Ishikawa (cell line): ENCODE results near the gene RND2.

ENCODE experiments used
- CEBPB ChIP-seq: IDR thresholded peaks from 2 replicates; pipeline ENCODE4 v1.6.1; 2012
- CREB1 ChIP-seq: IDR thresholded peaks from 2 replicates; pipeline ENCODE4 v1.6.1; 2012; ENCODE audit warnings: low read depth
- EGR1 ChIP-seq: IDR thresholded peaks from 2 replicates; pipeline ENCODE4 v1.6.1; 2012
- EP300 ChIP-seq: IDR thresholded peaks from 2 replicates; pipeline ENCODE4 v1.6.1; 2012; ENCODE audit warnings: borderline replicate concordance
- FOXM1 ChIP-seq: IDR thresholded peaks from 2 replicates; pipeline ENCODE4 v1.6.1; 2012; ENCODE audit warnings: low read depth, borderline replicate concordance
- MAX ChIP-seq: IDR thresholded peaks from 2 replicates; pipeline ENCODE4 v1.6.1; 2012
- NFIC ChIP-seq: IDR thresholded peaks from 2 replicates; pipeline ENCODE4 v1.6.1; 2012
- RAD21 ChIP-seq: IDR thresholded peaks from 2 replicates; pipeline ENCODE4 v1.6.1; 2012; ENCODE audit warnings: low read depth
- TAF1 ChIP-seq: IDR thresholded peaks from 2 replicates; pipeline ENCODE4 v1.6.1; 2012; ENCODE audit warnings: low read depth, mild to moderate bottlenecking
- TCF12 ChIP-seq: IDR thresholded peaks from 2 replicates; pipeline ENCODE4 v1.6.1; 2012; ENCODE audit warnings: low read depth
- TEAD4 ChIP-seq: IDR thresholded peaks from 2 replicates; pipeline ENCODE4 v1.6.1; 2012
- USF1 ChIP-seq: IDR thresholded peaks from 2 replicates; pipeline ENCODE4 v1.6.1; 2012
- YY1 ChIP-seq: IDR thresholded peaks from 2 replicates; pipeline ENCODE4 v1.6.1; 2012; ENCODE audit warnings: low read depth
- ZBTB7A ChIP-seq: IDR thresholded peaks from 2 replicates; pipeline ENCODE4 v1.6.1; 2012; ENCODE audit warnings: low read depth
- TF ChIP-seq, protein P1 (sequence below): IDR thresholded peaks from 2 replicates; pipeline ENCODE4 v1.6.1; 2012; ENCODE audit warnings: low read depth, mild to moderate bottlenecking

RND2 gene

DNA sequence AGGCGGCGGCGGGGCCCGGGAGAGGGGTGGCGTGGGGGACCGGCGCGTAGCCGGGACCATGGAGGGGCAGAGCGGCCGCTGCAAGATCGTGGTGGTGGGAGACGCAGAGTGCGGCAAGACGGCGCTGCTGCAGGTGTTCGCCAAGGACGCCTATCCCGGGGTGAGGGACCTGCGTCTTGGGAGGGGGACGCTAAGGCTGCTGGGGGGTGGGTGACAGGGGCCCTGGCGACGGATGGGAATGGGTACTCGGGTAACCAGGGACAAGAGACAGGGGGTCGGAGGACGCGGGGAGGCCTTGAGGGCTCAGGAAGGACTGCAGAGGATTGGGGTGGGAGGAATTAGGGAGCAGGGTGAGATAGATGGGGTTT, 243 bp downstream of the RND2 start:
- TF ChIP-seq RAD21 = no peak

GRCh38 chr17:43025766-43026537, 921 bp downstream of the RND2 start:
- TF ChIP-seq, protein P1, sequence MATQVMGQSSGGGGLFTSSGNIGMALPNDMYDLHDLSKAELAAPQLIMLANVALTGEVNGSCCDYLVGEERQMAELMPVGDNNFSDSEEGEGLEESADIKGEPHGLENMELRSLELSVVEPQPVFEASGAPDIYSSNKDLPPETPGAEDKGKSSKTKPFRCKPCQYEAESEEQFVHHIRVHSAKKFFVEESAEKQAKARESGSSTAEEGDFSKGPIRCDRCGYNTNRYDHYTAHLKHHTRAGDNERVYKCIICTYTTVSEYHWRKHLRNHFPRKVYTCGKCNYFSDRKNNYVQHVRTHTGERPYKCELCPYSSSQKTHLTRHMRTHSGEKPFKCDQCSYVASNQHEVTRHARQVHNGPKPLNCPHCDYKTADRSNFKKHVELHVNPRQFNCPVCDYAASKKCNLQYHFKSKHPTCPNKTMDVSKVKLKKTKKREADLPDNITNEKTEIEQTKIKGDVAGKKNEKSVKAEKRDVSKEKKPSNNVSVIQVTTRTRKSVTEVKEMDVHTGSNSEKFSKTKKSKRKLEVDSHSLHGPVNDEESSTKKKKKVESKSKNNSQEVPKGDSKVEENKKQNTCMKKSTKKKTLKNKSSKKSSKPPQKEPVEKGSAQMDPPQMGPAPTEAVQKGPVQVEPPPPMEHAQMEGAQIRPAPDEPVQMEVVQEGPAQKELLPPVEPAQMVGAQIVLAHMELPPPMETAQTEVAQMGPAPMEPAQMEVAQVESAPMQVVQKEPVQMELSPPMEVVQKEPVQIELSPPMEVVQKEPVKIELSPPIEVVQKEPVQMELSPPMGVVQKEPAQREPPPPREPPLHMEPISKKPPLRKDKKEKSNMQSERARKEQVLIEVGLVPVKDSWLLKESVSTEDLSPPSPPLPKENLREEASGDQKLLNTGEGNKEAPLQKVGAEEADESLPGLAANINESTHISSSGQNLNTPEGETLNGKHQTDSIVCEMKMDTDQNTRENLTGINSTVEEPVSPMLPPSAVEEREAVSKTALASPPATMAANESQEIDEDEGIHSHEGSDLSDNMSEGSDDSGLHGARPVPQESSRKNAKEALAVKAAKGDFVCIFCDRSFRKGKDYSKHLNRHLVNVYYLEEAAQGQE = no peak
- TF ChIP-seq ZBTB7A (no peak), CEBPB (no peak), NFIC (no peak), CREB1 (no peak), USF1 (no peak), YY1 (no peak), TEAD4 (no peak), RAD21 (no peak), FOXM1 (no peak)

- TF ChIP-seq TEAD4 (no peak), MAX (no peak), CEBPB (no peak), CREB1 (no peak), YY1 (no peak), NFIC (no peak)
Measured at GRCh38 chr17:43026595-43026994, 1.6 kb downstream of the RND2 start.

GRCh38 chr17:43027091-43028032, 2.3 kb downstream of the RND2 start:
- TF ChIP-seq CREB1 (no peak), ZBTB7A (no peak), EGR1 (no peak), NFIC (no peak), YY1 (no peak), RAD21 (no peak), TCF12 (no peak), USF1 (no peak), CEBPB (no peak), EP300 (no peak), TAF1 (no peak), TEAD4 (no peak), MAX (no peak), FOXM1 (no peak)
- TF ChIP-seq, protein P1 = no peak

- TF ChIP-seq EGR1 (no peak), EP300 (no peak), USF1 (no peak), TEAD4 (no peak), YY1 (no peak), MAX (no peak)
- TF ChIP-seq, protein P1 = no peak
Measured at GRCh38 chr17:43028221-43028861, 3.3 kb downstream of the RND2 start.
